Panc1 (cell line): ENCODE data around the gene RAB5A. TPM values are rescaled to one million over a fixed set of nuclear protein-coding genes. Genes with fewer than 3 reads are reported as not detected.
"Not testable (repeated sequence)": the region's sequence is repeated elsewhere in the genome, so short reads cannot be mapped to it uniquely, and the experiment has no call there.

Experiments used
- ATAC-seq: fragments of 200-7000 bp; cut with Tn5 transposase; 2 replicates; pipeline ENCODE4 v1.9.1; 2020; ENCODE audit warnings: mild to moderate bottlenecking, moderate library complexity
- BruUV-seq: library from RNA; stranded (reverse); fragments of 400-500 nt; replicated peaks from 2 replicates; lab custom pipeline; 2021; lab: Mats Ljungman, UMichigan
- CTCF ChIA-PET: fragments of 300-600 bp; sonication (Branson Sonifier 250); formaldehyde crosslinking; loops from one replicate; lab custom pipeline; 2022; ENCODE audit warnings: antibody characterized with exemption; lab: Charles Lee
- POLR2A ChIA-PET: fragments of 300-600 bp; sonication (Branson Sonifier 250); formaldehyde crosslinking; loops from one replicate; lab custom pipeline; 2022; ENCODE audit warnings: antibody characterized with exemption; lab: Charles Lee
- DNase-seq: peaks from one replicate; pipeline ENCODE4 v3.0.0-alpha.2; 2010; ENCODE audit warnings: low read depth, low spot score
- H3K27ac ChIP-seq: 2 replicates; pipeline ENCODE4 v1.5.1; 2011; ENCODE audit warnings: mild to moderate bottlenecking, low read length, inconsistent platforms
- H3K27me3 ChIP-seq: fragments of 200-500 bp; sonication (Bioruptor generic); 2 replicates; pipeline ENCODE4 v1.6.0; 2014; ENCODE audit warnings: low read length, inconsistent platforms; ENCODE audit not compliant: control insufficient read depth, insufficient read depth
- H3K36me3 ChIP-seq: fragments of 200-500 bp; sonication (Bioruptor generic); 2 replicates; pipeline ENCODE4 v1.5.1; 2014; ENCODE audit warnings: inconsistent platforms, mild to moderate bottlenecking, low read length, moderate library complexity; ENCODE audit not compliant: control insufficient read depth, insufficient read depth
- H3K4me1 ChIP-seq: 2 replicates; pipeline ENCODE4 v1.5.1; 2011; ENCODE audit warnings: inconsistent platforms, mild to moderate bottlenecking, low read length, moderate library complexity; ENCODE audit not compliant: control insufficient read depth, insufficient read depth
- H3K4me3 ChIP-seq, 2 experiments: 2 replicates each; pipeline ENCODE4 v1.5.1; 2011 to 2012; ENCODE audit warnings: low read depth in 2 of 2, low read length in 2 of 2, mild to moderate bottlenecking in 2 of 2, inconsistent platforms in 1 of 2, moderate library complexity in 1 of 2
- H3K9me3 ChIP-seq: fragments of 200-500 bp; sonication (Bioruptor generic); 2 replicates; pipeline ENCODE4 v1.5.1; 2014; ENCODE audit warnings: low read depth, mild to moderate bottlenecking, inconsistent platforms, low read length, moderate library complexity; ENCODE audit not compliant: control insufficient read depth, insufficient read depth
- POLR2AphosphoS5 ChIP-seq: IDR thresholded peaks from 2 replicates; pipeline ENCODE4 v1.6.1; 2012; ENCODE audit warnings: mild to moderate bottlenecking, low read depth, low read length, moderate library complexity
- REST ChIP-seq, 2 experiments: IDR thresholded peaks; 2 replicates each; pipeline ENCODE4 v1.6.1; 2011 to 2012; ENCODE audit warnings: low read depth in 2 of 2, control low read depth in 1 of 2, low read length in 1 of 2, mild to moderate bottlenecking in 1 of 2, moderate library complexity in 1 of 2; ENCODE audit not compliant: insufficient read depth in 1 of 2
- SIN3A ChIP-seq: IDR thresholded peaks from 2 replicates; pipeline ENCODE4 v1.6.1; 2012; ENCODE audit warnings: low read depth, mild to moderate bottlenecking, low read length, moderate library complexity, borderline replicate concordance; ENCODE audit not compliant: insufficient read depth
- TCF7L2 ChIP-seq: IDR thresholded peaks from 2 replicates; pipeline ENCODE4 v1.6.1; 2011; ENCODE audit warnings: mild to moderate bottlenecking, low read depth, low read length, inconsistent platforms
- in situ Hi-C: cut with HindIII; loops from 2 replicates; pipeline ENCODE4 v1.10.0; 2016; ENCODE audit warnings: low sequenced_read_pairs, low pct_unique_long_range_greater_than_20kb
- intact Hi-C: fragments of 100-400 bp; cut with micrococcal nuclease; formaldehyde crosslinking; loops from one replicate; pipeline ENCODE4 v1.10.0; 2022; ENCODE audit not compliant: unreplicated experiment
- total RNA-seq: library from RNA; stranded (reverse); gene quantifications from one replicate; pipeline ENCODE4 v1.2.1, GENCODE V29; 2021; ENCODE audit not compliant: unreplicated experiment
- TF ChIP-seq, protein P1 (sequence below): fragments of 450-650 bp; IDR thresholded peaks from 2 replicates; pipeline ENCODE4 v1.5.1; 2017; ENCODE audit warnings: mild to moderate bottlenecking

The RAB5A gene
- total RNA-seq, 1 experiment from 2014 or later, result 31.2 TPM

- no peak overlapping the region for H3K27ac ChIP-seq
- no peak overlapping the region for H3K4me3 ChIP-seq
- H3K4me1 ChIP-seq, result no peaks in the 10 kb centered on the region
- TF ChIP-seq SIN3A (no peak), TCF7L2 (no peak), REST (IDR thresholded peaks at IDR 0.05; ENCODE audit: insufficient read depth in 1 of 2, low read depth in 2 of 2, low read length in 1 of 2) (no peak)
- TF ChIP-seq, protein P1, sequence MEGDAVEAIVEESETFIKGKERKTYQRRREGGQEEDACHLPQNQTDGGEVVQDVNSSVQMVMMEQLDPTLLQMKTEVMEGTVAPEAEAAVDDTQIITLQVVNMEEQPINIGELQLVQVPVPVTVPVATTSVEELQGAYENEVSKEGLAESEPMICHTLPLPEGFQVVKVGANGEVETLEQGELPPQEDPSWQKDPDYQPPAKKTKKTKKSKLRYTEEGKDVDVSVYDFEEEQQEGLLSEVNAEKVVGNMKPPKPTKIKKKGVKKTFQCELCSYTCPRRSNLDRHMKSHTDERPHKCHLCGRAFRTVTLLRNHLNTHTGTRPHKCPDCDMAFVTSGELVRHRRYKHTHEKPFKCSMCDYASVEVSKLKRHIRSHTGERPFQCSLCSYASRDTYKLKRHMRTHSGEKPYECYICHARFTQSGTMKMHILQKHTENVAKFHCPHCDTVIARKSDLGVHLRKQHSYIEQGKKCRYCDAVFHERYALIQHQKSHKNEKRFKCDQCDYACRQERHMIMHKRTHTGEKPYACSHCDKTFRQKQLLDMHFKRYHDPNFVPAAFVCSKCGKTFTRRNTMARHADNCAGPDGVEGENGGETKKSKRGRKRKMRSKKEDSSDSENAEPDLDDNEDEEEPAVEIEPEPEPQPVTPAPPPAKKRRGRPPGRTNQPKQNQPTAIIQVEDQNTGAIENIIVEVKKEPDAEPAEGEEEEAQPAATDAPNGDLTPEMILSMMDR, result no peak
- in situ Hi-C loops (no loop called here), intact Hi-C loops (no loop called here)
- ChIA-PET CTCF (no interaction called here), POLR2A (no interaction called here)
- no peaks in the 10 kb centered on the region for H3K27me3 ChIP-seq
- DNase-seq, result no peak
- ATAC-seq, result no peak; the same call in 1 of the 2 replicates
- BruUV-seq, result no TSS peak
- peaks cover 9% of the 10 kb centered on the region for H3K36me3 ChIP-seq
- H3K9me3 ChIP-seq, result no peaks in the 10 kb centered on the region
Observed at GRCh38 chr3:19972054-19972453, 25.2 kb downstream of the RAB5A start.

- DNase-seq, in situ Hi-C loops, ATAC-seq, CTCF ChIA-PET, H3K4me3 ChIP-seq, H3K27ac ChIP-seq, H3K9me3 ChIP-seq, BruUV-seq, H3K4me1 ChIP-seq, intact Hi-C loops, H3K27me3 ChIP-seq, H3K36me3 ChIP-seq, POLR2A ChIA-PET: not testable (repeated sequence)
Observed at GRCh38 chr3:19988904-19989303, 42.0 kb downstream of the RAB5A start.

DNA sequence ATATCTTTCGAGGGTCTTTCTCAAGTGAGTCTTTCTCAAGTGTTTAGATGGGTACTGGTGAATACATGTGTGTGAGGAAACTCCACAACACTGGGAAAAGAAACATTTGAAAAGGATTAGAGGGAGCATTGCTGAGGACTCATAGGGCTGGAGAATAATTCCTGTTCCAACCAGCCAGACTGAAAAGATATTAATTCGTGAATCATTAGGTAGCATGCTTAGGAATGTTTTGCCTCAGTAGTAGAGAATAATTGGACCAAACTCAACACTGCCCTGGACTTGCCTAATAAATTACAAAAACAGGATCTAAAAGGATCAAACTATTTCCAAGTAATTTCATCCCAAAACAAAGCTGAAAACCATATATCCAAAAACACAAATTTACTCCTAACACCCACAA lies 47.9 kb downstream of the RAB5A start:
- Histone ChIP-seq H3K36me3 (no peaks in the 10 kb centered on the region), H3K27ac (no peak overlapping the region), H3K4me3 (no peak overlapping the region), H3K4me1 (no peaks in the 10 kb centered on the region), H3K27me3 (no peaks in the 10 kb centered on the region), H3K9me3 (no peaks in the 10 kb centered on the region)
- POLR2A ChIA-PET, result no interaction called here
- ATAC-seq (no peak), DNase-seq (no peak)
- in situ Hi-C loops, result no loop called here
- CTCF ChIA-PET, result no interaction called here
- BruUV-seq, result no TSS peak
- intact Hi-C loops, result no loop called here
- TF ChIP-seq SIN3A, result no peak
- TF ChIP-seq REST (IDR thresholded peaks at IDR 0.05; ENCODE audit: insufficient read depth in 1 of 2, low read depth in 2 of 2, low read length in 1 of 2), result no peak
- no peak for TF ChIP-seq POLR2AphosphoS5
- TF ChIP-seq TCF7L2, result no peak
- TF ChIP-seq, protein P1, result no peak
